SU-DHL-6 (cell line): ENCODE measurements around the gene EEFSEC.

Source experiments
- H2AFZ ChIP-seq: fragments of 200-600 bp; sonication (generic); 2 replicates; pipeline ENCODE4 v1.6.1; 2014; ENCODE audit warnings: low read depth, mild to moderate bottlenecking, moderate library complexity, mixed read lengths, antibody characterized with exemption, low read length; ENCODE audit not compliant: severe bottlenecking
- H3F3A ChIP-seq: fragments of 200-600 bp; shearing (Covaris generic); 2 replicates; pipeline ENCODE4 v1.6.0; 2016; ENCODE audit warnings: antibody characterized with exemption, mild to moderate bottlenecking; ENCODE audit not compliant: insufficient read depth
- H3K27ac ChIP-seq: fragments of 200-600 bp; sonication (generic); 2 replicates; pipeline ENCODE4 v1.5.1; 2016; ENCODE audit warnings: low read depth, mild to moderate bottlenecking, low read length, moderate library complexity, mixed read lengths
- H3K27me3 ChIP-seq: fragments of 200-600 bp; sonication (generic), shearing (Covaris generic); 2 replicates; pipeline ENCODE4 v1.6.0; 2014; ENCODE audit warnings: mild to moderate bottlenecking, low read length
- H3K36me3 ChIP-seq: fragments of 200-600 bp; sonication (generic); 2 replicates; pipeline ENCODE4 v1.6.1; 2014; ENCODE audit warnings: mild to moderate bottlenecking, low read length, mixed read lengths
- H3K4me2 ChIP-seq: fragments of 300-600, 200-600 bp; shearing (Covaris generic), sonication (generic); 2 replicates; pipeline ENCODE4 v1.6.0; 2014; ENCODE audit warnings: low read length, low read depth, mild to moderate bottlenecking; ENCODE audit not compliant: poor library complexity, severe bottlenecking
- H3K4me3 ChIP-seq: fragments of 200-600 bp; sonication (generic); 2 replicates; pipeline ENCODE4 v1.5.1; 2014; ENCODE audit warnings: antibody characterized with exemption, low read length, mild to moderate bottlenecking, mixed read lengths; ENCODE audit not compliant: insufficient read depth, poor library complexity, severe bottlenecking
- H3K79me2 ChIP-seq: fragments of 200-600 bp; sonication (generic); 2 replicates; pipeline ENCODE4 v1.6.1; 2014; ENCODE audit warnings: mild to moderate bottlenecking, low read length, moderate library complexity; ENCODE audit not compliant: insufficient read depth
- H3K9ac ChIP-seq: fragments of 200-600 bp; sonication (generic); 2 replicates; pipeline ENCODE4 v1.7.0; 2014; ENCODE audit warnings: mild to moderate bottlenecking, low read length
- H3K9me2 ChIP-seq: fragments of 200-600 bp; sonication (generic); replicated peaks from 2 replicates; pipeline ENCODE4 v1.6.1; 2014; ENCODE audit warnings: low read length; ENCODE audit not compliant: insufficient read depth
- H3K9me3 ChIP-seq: fragments of 200-600 bp; sonication (generic); 2 replicates; pipeline ENCODE4 v1.6.1; 2014; ENCODE audit warnings: low read length, mixed read lengths; ENCODE audit not compliant: insufficient read depth
- H4K20me1 ChIP-seq: fragments of 200-600 bp; sonication (generic); 2 replicates; pipeline ENCODE4 v1.6.1; 2014; ENCODE audit warnings: low read depth, mild to moderate bottlenecking, antibody characterized with exemption, low read length, moderate library complexity, mixed read lengths
- CTCF ChIP-seq: fragments of 200-600 bp; sonication (generic); IDR thresholded peaks from one replicate; pipeline ENCODE4 v1.5.1; 2017; ENCODE audit warnings: antibody characterized with exemption, mild to moderate bottlenecking, low read length, moderate library complexity; ENCODE audit not compliant: insufficient read depth, poor library complexity, severe bottlenecking
- EZH2phosphoT487 ChIP-seq: fragments of 200-600 bp; sonication (generic), shearing (Covaris generic); conservative IDR thresholded peaks from 2 replicates; pipeline ENCODE4 v1.6.1; 2018; ENCODE audit warnings: mild to moderate bottlenecking, antibody characterized with exemption, low read length, moderate library complexity, mixed read lengths

EEFSEC gene

GRCh38 chr3:128290484-128290883, 137.2 kb downstream of the EEFSEC start:
- Histone ChIP-seq H2AFZ (no peak overlapping the region), H3F3A (no peaks in the 10 kb centered on the region), H3K9me2 (no peaks in the 10 kb centered on the region), H3K9ac (no peak overlapping the region), H3K36me3 (no peaks in the 10 kb centered on the region), H3K9me3 (no peaks in the 10 kb centered on the region), H4K20me1 (no peaks in the 10 kb centered on the region), H3K4me3 (no peak overlapping the region), H3K4me2 (no peak overlapping the region), H3K79me2 (no peaks in the 10 kb centered on the region), H3K27ac (no peak overlapping the region), H3K27me3 (no peaks in the 10 kb centered on the region)
- TF ChIP-seq EZH2phosphoT487 (no peak), CTCF (no peak)

GRCh38 chr3:128293930-128294329, 140.6 kb downstream of the EEFSEC start:
- TF ChIP-seq EZH2phosphoT487: no peak
- no peak for TF ChIP-seq CTCF
- no peak overlapping the region for H3K4me2 ChIP-seq
- no peaks in the 10 kb centered on the region for H3F3A ChIP-seq
- H3K27me3 ChIP-seq: no peaks in the 10 kb centered on the region
- H2AFZ ChIP-seq: no peak overlapping the region
- H4K20me1 ChIP-seq: no peaks in the 10 kb centered on the region
- no peaks in the 10 kb centered on the region for H3K79me2 ChIP-seq
- no peaks in the 10 kb centered on the region for H3K9me2 ChIP-seq
- no peaks in the 10 kb centered on the region for H3K36me3 ChIP-seq
- H3K27ac ChIP-seq: no peak overlapping the region
- no peaks in the 10 kb centered on the region for H3K9me3 ChIP-seq
- no peak overlapping the region for H3K4me3 ChIP-seq
- H3K9ac ChIP-seq: no peak overlapping the region

GRCh38 chr3:128294999-128295468, 141.8 kb downstream of the EEFSEC start:
- H3K27me3 ChIP-seq: no peaks in the 10 kb centered on the region
- H3K4me2 ChIP-seq: no peak overlapping the region
- no peak overlapping the region for H2AFZ ChIP-seq
- H3K36me3 ChIP-seq: no peaks in the 10 kb centered on the region
- no peak overlapping the region for H3K4me3 ChIP-seq
- no peaks in the 10 kb centered on the region for H4K20me1 ChIP-seq
- no peaks in the 10 kb centered on the region for H3F3A ChIP-seq
- no peak overlapping the region for H3K27ac ChIP-seq
- TF ChIP-seq CTCF (no peak), EZH2phosphoT487 (no peak)
- no peaks in the 10 kb centered on the region for H3K9me2 ChIP-seq
- no peaks in the 10 kb centered on the region for H3K9me3 ChIP-seq
- H3K79me2 ChIP-seq: no peaks in the 10 kb centered on the region
- H3K9ac ChIP-seq: no peak overlapping the region
